Cardiac muscle cell (in vitro differentiated cells and primary cell): ENCODE results near the gene PTOV1. TPM values are rescaled to one million over a fixed set of nuclear protein-coding genes. Genes with fewer than 3 reads are reported as not detected.

ENCODE experiments used
- DNase-seq, 2 donors: peaks; one replicate each; pipeline versions ENCODE4 v3.0.0 to v3.0.0-alpha.2; 2010 to 2017; ENCODE audit warnings: low read depth in 1 of 2, low spot score in 1 of 2
- H3K27ac ChIP-seq: fragments of 200-600 bp; sonication (generic); 2 replicates; pipeline ENCODE4 v1.5.1; 2016
- H3K27me3 ChIP-seq: fragments of 200-600 bp; sonication (generic); 2 replicates; pipeline ENCODE4 v1.6.0; 2016; ENCODE audit warnings: control low read depth
- H3K36me3 ChIP-seq: fragments of 200-600 bp; sonication (generic); 2 replicates; pipeline ENCODE4 v1.5.1; 2016; ENCODE audit warnings: control low read depth
- H3K4me1 ChIP-seq: fragments of 200-600 bp; sonication (generic); 2 replicates; pipeline ENCODE4 v1.8.1; 2017; ENCODE audit warnings: low read depth, mild to moderate bottlenecking, mixed run types
- H3K4me3 ChIP-seq: fragments of 200-600 bp; sonication (generic); 2 replicates; pipeline ENCODE4 v1.5.1; 2016; ENCODE audit warnings: mild to moderate bottlenecking
- H3K9me3 ChIP-seq: fragments of 200-600 bp; sonication (generic); 2 replicates; pipeline ENCODE4 v1.5.1; 2017; ENCODE audit warnings: low read depth, mild to moderate bottlenecking, control low read depth
- CTCF ChIP-seq: IDR thresholded peaks from 2 replicates; pipeline ENCODE4 v1.5.1; 2012; ENCODE audit warnings: low read depth, mild to moderate bottlenecking, low read length
- polyA plus RNA-seq: library from polyadenylated mRNA; unstranded; fragments of >200 nt; fragmentation: Nextera tagmentation; extraction: Ambion mirVana; gene quantifications from 2 replicates; pipeline ENCODE4 v1.2.1, GENCODE V29; 2016
- total RNA-seq: library from RNA; depleted of rRNA; stranded (reverse); fragments of >200 nt; gene quantifications from 2 replicates; pipeline ENCODE4 v1.2.3, GENCODE V29; 2016

Gene PTOV1
- total and polyA plus RNA-seq, 2 experiments from 2014 or later = 290 to 583 TPM

- Histone ChIP-seq H3K27me3 (no peaks in the 10 kb centered on the region), H3K4me3 (no peak overlapping the region), H3K36me3 (peaks cover 53% of the 10 kb centered on the region), H3K9me3 (no peaks in the 10 kb centered on the region), H3K27ac (peak overlapping the region; percentile 72), H3K4me1 (peaks cover 12% of the 10 kb centered on the region)
- DNase-seq = no peak
- TF ChIP-seq CTCF = no peak
These were observed 7.4 kb downstream of the PTOV1 start for GRCh38 chr19:49858088-49858985.

- peaks cover 53% of the 10 kb centered on the region for H3K36me3 ChIP-seq
- peak overlapping the region; percentile 82 for H3K27ac ChIP-seq
- no peak overlapping the region for H3K4me3 ChIP-seq
- no peak for DNase-seq
- TF ChIP-seq CTCF = no peak
- H3K27me3 ChIP-seq = no peaks in the 10 kb centered on the region
- H3K9me3 ChIP-seq = no peaks in the 10 kb centered on the region
- H3K4me1 ChIP-seq = peaks cover 12% of the 10 kb centered on the region
These were observed 8.8 kb downstream of the PTOV1 start for GRCh38 chr19:49859682-49860335.

GRCh38 chr19:49860336-49861102, 9.6 kb downstream of the PTOV1 start:
- H3K36me3 ChIP-seq = peaks cover 46% of the 10 kb centered on the region
- DNase-seq = no peak
- no peak for TF ChIP-seq CTCF
- H3K4me3 ChIP-seq = no peak overlapping the region
- H3K9me3 ChIP-seq = no peaks in the 10 kb centered on the region
- peaks cover 12% of the 10 kb centered on the region for H3K4me1 ChIP-seq
- H3K27me3 ChIP-seq = no peaks in the 10 kb centered on the region
- peak overlapping the region; percentile 82 for H3K27ac ChIP-seq

- Histone ChIP-seq H3K4me1 (peaks cover 17% of the 10 kb centered on the region), H3K9me3 (no peaks in the 10 kb centered on the region), H3K4me3 (no peak overlapping the region), H3K27me3 (no peaks in the 10 kb centered on the region), H3K27ac (peak overlapping the region; percentile 82), H3K36me3 (peaks cover 45% of the 10 kb centered on the region)
- no peak for TF ChIP-seq CTCF
- DNase-seq = peak in 1 of 2 donors; percentile 27
These were observed 10.1 kb downstream of the PTOV1 start for GRCh38 chr19:49861107-49861506.

GRCh38 chr19:49861541-49862378, 10.8 kb downstream of the PTOV1 start:
- DNase-seq = no peak
- no peaks in the 10 kb centered on the region for H3K27me3 ChIP-seq
- H3K27ac ChIP-seq = peak overlapping the region; percentile 82
- no peaks in the 10 kb centered on the region for H3K9me3 ChIP-seq
- peaks cover 23% of the 10 kb centered on the region for H3K4me1 ChIP-seq
- no peak for TF ChIP-seq CTCF
- H3K4me3 ChIP-seq = no peak overlapping the region
- H3K36me3 ChIP-seq = peaks cover 39% of the 10 kb centered on the region
